ENCODE measurements around the gene C22orf15.

C22orf15 gene

GRCh38 chr22:23756891-23757290 is 5.9 kb upstream of the C22orf15 start:
- H3K9me3 ChIP-seq = no peaks in the 10 kb centered on the region
- H4K20me1 ChIP-seq = no peaks in the 10 kb centered on the region
- H3K27me3 ChIP-seq = no peaks in the 10 kb centered on the region
- H3K27ac ChIP-seq = peak overlapping the region; percentile 64
- H3K36me3 ChIP-seq = no peaks in the 10 kb centered on the region
- H3K9ac ChIP-seq = peak overlapping the region; percentile 27; the same call in 1 of the 2 replicates
- H3K4me2 ChIP-seq = peak overlapping the region; percentile 99
- peaks cover 75% of the 10 kb centered on the region for H3K4me1 ChIP-seq
- H3K4me3 ChIP-seq = no peak overlapping the region
- TF ChIP-seq Cebpa-rat (IDR thresholded peaks at IDR 0.05) = no peak

GRCh38 chr22:23759566-23759965 is 3.2 kb upstream of the C22orf15 start:
- no peaks in the 10 kb centered on the region for H3K27me3 ChIP-seq
- peaks cover 97% of the 10 kb centered on the region for H3K4me1 ChIP-seq
- H3K27ac ChIP-seq = no peak overlapping the region
- TF ChIP-seq Cebpa-rat (IDR thresholded peaks at IDR 0.05) = no peak
- H3K9me3 ChIP-seq = no peaks in the 10 kb centered on the region
- no peak overlapping the region for H3K4me2 ChIP-seq
- peaks cover 16% of the 10 kb centered on the region for H4K20me1 ChIP-seq
- no peak overlapping the region for H3K9ac ChIP-seq
- no peak overlapping the region for H3K4me3 ChIP-seq
- peaks cover 8% of the 10 kb centered on the region for H3K36me3 ChIP-seq

GRCh38 chr22:23760056-23760455 is 2.7 kb upstream of the C22orf15 start:
- Histone ChIP-seq H3K36me3 (peaks cover 12% of the 10 kb centered on the region), H3K4me3 (no peak overlapping the region), H3K4me2 (0 out of 2 replicates have a peak overlapping the region, but pooled peaks have one; percentile 43), H4K20me1 (peaks cover 21% of the 10 kb centered on the region), H3K27ac (no peak overlapping the region), H3K27me3 (no peaks in the 10 kb centered on the region), H3K9ac (no peak overlapping the region), H3K4me1 (peaks cover 97% of the 10 kb centered on the region), H3K9me3 (no peaks in the 10 kb centered on the region)
- no peak for TF ChIP-seq Cebpa-rat (IDR thresholded peaks at IDR 0.05)

GRCh38 chr22:23763579-23763945 is 772 bp downstream of the C22orf15 start:
- Histone ChIP-seq H3K27ac (peak overlapping the region; percentile 77), H3K9me3 (no peaks in the 10 kb centered on the region), H4K20me1 (peaks cover 43% of the 10 kb centered on the region), H3K36me3 (peaks cover 21% of the 10 kb centered on the region), H3K9ac (peak overlapping the region; percentile 72), H3K27me3 (no peaks in the 10 kb centered on the region), H3K4me2 (peak overlapping the region; percentile 99), H3K4me3 (peak overlapping the region; percentile 82), H3K4me1 (peaks cover 86% of the 10 kb centered on the region)
- no peak for TF ChIP-seq Cebpa-rat (IDR thresholded peaks at IDR 0.05)

- H3K4me2 ChIP-seq = peak overlapping the region; percentile 99
- H3K4me3 ChIP-seq = peak overlapping the region; percentile 82
- H4K20me1 ChIP-seq = peaks cover 43% of the 10 kb centered on the region
- H3K9ac ChIP-seq = peak overlapping the region; percentile 72
- H3K36me3 ChIP-seq = peaks cover 21% of the 10 kb centered on the region
- TF ChIP-seq Cebpa-rat (IDR thresholded peaks at IDR 0.05) = no peak
- H3K27ac ChIP-seq = peak overlapping the region; percentile 77
- no peaks in the 10 kb centered on the region for H3K27me3 ChIP-seq
- no peaks in the 10 kb centered on the region for H3K9me3 ChIP-seq
- peaks cover 86% of the 10 kb centered on the region for H3K4me1 ChIP-seq
Measured at GRCh38 chr22:23763954-23764353, 1.2 kb downstream of the C22orf15 start.

GRCh38 chr22:23764899-23765881 is 2.4 kb downstream of the C22orf15 start:
- Histone ChIP-seq H3K9ac (peak overlapping the region; percentile 72), H3K4me1 (peaks cover 87% of the 10 kb centered on the region), H3K4me3 (peak overlapping the region; percentile 82), H4K20me1 (peaks cover 43% of the 10 kb centered on the region), H3K9me3 (no peaks in the 10 kb centered on the region), H3K27ac (peak overlapping the region; percentile 77), H3K36me3 (peaks cover 21% of the 10 kb centered on the region), H3K4me2 (peak overlapping the region; percentile 99), H3K27me3 (no peaks in the 10 kb centered on the region)
- TF ChIP-seq Cebpa-rat (IDR thresholded peaks at IDR 0.05) = no peak

GRCh38 chr22:23767303-23767672 is 4.5 kb downstream of the C22orf15 start:
- Histone ChIP-seq H3K4me3 (peak overlapping the region; percentile 82), H3K9me3 (no peaks in the 10 kb centered on the region), H3K36me3 (peaks cover 21% of the 10 kb centered on the region), H3K27ac (peak overlapping the region; percentile 95), H3K27me3 (no peaks in the 10 kb centered on the region), H3K9ac (peak overlapping the region; percentile 93), H3K4me1 (peaks cover 88% of the 10 kb centered on the region), H3K4me2 (peak overlapping the region; percentile 99), H4K20me1 (peaks cover 43% of the 10 kb centered on the region)
- TF ChIP-seq Cebpa-rat (IDR thresholded peaks at IDR 0.05) = no peak

GRCh38 chr22:23767673-23768548 is 5.1 kb downstream of the C22orf15 start, which contains the start of gene CHCHD10:
Gene CHCHD10 (minus strand): TSS chr22:23767972. CDS start chr22:23767874, 98 bp downstream.
- H3K27me3 ChIP-seq = no peaks in the 10 kb centered on the region
- H3K4me3 ChIP-seq = peak within 1 kb of the TSS; percentile 82
- H3K27ac ChIP-seq = peak within 1 kb of the TSS; percentile 95
- peaks cover 21% of the 10 kb centered on the region for H3K36me3 ChIP-seq
- peaks cover 84% of the 10 kb centered on the region for H3K4me1 ChIP-seq
- no peak for TF ChIP-seq Cebpa-rat (IDR thresholded peaks at IDR 0.05)
- peaks cover 41% of the 10 kb centered on the region for H4K20me1 ChIP-seq
- H3K9me3 ChIP-seq = no peaks in the 10 kb centered on the region
- H3K9ac ChIP-seq = peak within 1 kb of the TSS; percentile 93
- peak within 1 kb of the TSS; percentile 99 for H3K4me2 ChIP-seq

GRCh38 chr22:23769321-23769965 is 6.7 kb downstream of the C22orf15 start:
- no peaks in the 10 kb centered on the region for H3K27me3 ChIP-seq
- TF ChIP-seq Cebpa-rat (IDR thresholded peaks at IDR 0.05) = no peak
- peaks cover 84% of the 10 kb centered on the region for H3K4me1 ChIP-seq
- H4K20me1 ChIP-seq = peaks cover 28% of the 10 kb centered on the region
- H3K27ac ChIP-seq = peak overlapping the region; percentile 95
- H3K9ac ChIP-seq = peak overlapping the region; percentile 93
- no peak overlapping the region for H3K4me3 ChIP-seq
- H3K4me2 ChIP-seq = peak overlapping the region; percentile 99
- H3K36me3 ChIP-seq = peaks cover 15% of the 10 kb centered on the region
- no peaks in the 10 kb centered on the region for H3K9me3 ChIP-seq

Measured in BLaER1 (cell line).